NCI-H1417 treated with DMSO at 0.1 percent for 48 hours (cell line): ENCODE results near the gene BRIP1.
"Not testable (repeated sequence)": the region's sequence is repeated elsewhere in the genome, so short reads cannot be mapped to it uniquely, and the experiment has no call there.

ENCODE experiments used
- DNase-seq: peaks from one replicate; lab custom pipeline; 2025; lab: John Stamatoyannopoulos, UW

Gene BRIP1

DNA sequence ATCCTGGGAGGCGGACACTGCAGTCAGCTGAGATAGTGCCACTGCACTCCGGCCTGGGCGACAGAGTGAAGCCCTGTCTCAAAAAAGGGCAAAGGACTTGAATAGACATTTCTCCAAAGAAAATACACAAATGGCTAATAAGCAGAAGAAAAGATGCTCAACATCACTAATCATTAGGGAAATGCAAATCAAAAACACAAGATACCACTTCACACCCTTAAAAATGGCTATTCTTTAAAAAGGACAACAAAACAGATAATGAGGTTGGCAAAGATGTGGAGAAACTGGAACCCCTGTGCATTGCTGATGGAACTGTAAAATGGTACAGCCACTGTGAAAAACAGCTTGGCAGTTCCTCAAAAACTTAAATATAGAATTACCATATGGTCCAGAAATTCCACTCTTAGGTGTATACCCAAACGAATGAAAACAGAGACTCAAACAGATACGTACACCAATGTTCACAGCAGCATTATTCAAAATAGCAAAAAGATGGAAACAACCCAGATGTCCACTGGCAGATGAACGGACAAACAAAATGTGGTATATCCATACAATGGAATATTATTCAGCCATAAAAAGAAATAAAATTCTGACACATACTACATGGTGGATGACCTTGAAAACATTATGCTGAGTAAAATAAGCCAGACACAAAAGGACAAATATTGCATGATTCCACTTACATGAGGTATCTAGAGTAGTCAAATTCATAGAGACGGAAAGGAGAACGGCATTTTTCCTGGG lies 35.5 kb downstream of the BRIP1 start:
- no peak for DNase-seq

DNA sequence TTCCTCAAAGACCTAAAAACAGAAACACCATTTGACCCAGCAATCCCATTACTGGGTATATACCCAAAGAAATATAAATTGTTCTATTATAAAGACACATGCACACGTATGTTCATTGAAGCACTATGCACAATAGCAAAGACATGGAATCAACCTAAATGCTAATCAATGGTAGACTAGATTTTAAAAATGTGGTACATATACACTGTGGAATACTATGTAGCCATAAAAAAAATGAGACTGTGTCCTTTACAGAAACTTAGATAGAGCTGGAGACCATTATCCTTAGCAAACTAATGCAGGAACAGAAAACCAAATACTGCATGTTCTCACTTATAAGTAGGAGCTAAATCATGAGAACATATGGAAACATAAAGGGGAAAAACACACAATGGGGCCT lies 36.5 kb downstream of the BRIP1 start:
- DNase-seq: not testable (repeated sequence)

DNA sequence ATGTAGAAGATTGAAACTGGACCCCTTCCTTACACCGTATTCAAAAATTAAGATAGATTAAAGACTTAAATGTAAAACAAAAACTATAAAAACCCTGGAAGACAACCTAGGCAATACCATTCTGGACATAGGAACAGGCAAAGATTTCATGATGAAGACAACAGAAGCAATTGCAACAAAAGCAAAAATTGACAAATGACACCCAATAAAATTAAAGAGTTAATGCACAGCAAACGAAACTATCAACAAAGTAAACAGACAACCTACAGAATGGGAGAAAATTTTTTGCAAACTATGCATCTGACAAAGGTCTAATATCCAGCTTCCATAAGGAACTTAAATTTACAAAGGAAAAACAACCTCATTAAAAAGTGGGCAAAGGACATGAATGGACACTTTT lies 37.1 kb downstream of the BRIP1 start:
- not testable (repeated sequence) for DNase-seq

DNA sequence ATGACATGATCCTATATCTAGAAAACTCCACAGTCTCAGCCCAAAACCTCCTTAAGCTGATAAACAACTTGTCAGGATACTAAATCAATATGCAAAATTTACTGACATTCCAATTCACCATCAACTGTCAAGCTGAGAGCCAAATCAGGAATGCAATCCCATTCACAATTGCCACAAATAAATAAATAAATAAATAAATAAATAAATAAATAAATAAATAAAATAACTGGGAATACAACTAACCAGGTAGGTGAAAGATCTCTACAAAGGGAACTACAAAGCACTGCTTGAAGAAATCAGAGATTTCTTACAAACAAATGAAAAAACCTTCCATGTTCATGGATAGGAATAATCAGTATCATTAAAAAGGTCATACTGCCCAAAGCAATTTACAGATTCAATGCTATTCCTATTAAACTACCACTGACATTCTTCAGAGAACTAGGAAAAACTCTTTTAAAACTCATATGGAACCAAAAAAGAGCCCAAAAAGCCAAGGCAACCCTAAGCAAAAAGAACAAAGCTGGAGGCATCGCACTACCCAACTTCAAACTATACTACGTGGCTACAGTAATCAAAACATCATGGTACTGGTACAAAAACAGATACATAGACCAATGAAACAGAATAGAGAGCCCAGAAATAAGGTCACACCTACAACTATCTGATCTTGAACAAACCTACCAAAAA lies 37.7 kb downstream of the BRIP1 start:
- DNase-seq: no peak

DNA sequence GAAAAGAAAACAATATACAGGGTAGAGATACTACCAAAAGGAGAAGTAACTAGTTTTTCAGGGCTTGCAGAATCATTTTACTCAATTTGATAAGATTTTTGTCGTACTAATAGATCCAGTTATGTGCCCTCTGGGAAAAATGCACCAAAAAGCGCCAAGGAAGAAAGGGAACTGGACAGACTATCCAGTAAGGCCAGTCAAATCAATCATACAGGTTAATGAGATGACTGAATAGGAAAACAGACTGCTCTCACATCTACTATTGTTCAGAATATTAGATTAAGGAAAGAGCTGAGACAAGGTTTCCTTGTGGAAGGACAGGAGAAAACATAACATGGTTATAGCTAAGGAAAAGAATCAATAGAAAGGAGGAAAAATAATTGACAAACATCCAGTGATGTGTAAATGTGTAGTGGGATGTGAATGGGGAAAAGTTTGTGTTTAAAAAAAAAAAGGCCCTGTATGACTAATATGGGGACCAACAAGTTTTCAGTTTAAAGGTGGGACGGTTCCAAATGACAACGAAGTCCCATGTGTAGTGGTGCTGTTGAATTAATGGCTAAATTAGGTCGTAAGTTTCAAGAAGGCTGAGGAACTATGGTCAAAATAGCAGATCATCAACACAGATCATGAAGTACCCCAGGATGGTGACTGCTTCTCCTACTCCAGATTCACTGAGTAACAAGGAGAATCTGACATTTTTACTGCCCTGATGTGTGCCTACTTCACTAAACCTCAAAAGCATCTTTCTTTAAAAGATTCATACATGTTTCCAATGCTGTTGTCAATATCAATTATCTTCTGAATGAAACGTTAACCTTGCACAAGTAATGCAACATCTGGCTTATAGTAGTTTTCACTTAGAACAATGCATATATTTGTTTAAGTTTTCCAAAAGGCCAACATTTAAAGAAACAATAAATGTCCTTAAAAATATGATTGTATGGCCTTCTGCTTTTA lies 40.7 kb downstream of the BRIP1 start:
- DNase-seq: no peak

DNA sequence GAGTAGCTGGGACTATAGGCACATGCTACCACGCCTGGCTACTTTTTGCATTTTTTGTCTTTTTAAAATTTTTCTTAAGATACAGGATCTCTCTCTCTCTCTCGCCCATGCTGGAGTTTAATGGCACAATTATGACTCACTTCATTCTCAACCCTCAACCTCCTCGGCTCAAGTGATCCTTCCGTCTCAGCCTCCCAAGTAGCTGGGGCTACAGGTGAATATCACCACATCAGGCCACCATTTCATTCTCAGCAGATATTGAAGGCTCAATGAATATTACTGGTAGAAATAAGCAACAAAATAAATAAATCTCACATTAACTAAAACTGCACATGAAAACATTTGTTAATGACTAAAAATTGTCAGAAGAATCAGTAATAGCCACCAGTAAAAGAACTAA lies 41.7 kb downstream of the BRIP1 start:
- no peak for DNase-seq

DNA sequence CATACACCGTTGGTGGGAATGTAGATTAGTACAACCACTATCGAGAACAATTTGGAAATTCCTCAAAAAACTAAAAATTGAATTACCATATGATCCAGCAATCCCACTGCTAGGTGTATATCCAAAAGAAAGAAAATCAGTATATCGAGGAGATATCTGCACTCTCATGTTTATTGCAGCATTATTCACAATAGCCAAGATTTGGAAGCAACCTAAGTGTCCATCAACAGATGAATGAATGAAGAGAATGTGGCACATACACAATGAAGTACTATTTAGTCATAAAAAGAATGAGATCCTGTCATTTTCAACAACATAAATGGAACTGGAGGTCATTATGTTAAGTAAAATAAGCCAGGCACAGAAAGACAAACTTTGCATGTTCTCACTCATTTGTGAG lies 44.1 kb downstream of the BRIP1 start:
- not testable (repeated sequence) for DNase-seq

DNA sequence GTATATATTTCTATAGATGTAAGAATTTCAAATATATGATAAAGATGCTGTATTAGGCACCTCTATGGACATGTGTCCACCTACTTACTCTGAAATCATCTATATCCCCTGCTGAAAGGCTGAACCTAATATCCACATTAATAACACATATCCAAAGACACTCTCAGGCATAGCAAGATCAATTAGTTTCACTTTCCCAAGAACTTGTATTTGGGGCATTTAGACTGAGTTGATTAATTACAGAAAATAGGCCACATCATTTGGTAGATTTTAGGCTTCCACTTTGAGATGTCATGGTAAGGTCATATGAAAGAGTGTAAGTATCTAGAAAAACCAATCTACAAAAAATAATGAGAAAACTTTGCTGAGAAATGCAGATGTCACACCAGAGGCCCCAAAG lies 45.1 kb downstream of the BRIP1 start:
- DNase-seq: no peak

DNA sequence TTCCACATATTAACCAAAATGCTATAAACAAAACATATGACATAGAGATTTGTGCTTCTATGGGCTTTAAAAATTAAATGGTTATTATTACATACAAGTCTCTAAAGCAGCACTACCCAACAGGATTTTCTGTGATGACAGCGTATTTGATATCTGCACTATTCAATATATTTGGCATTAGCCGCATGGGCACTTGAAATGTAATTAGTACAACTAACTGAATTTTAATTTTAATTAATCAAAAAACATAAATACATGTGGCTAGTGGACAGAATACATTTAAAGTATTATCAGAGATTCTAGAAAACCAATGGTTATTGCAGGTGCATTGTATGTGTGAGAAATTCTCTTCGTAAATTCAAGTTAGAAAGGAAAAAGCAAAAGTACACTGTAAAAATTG lies 45.9 kb downstream of the BRIP1 start:
- DNase-seq: no peak

DNA sequence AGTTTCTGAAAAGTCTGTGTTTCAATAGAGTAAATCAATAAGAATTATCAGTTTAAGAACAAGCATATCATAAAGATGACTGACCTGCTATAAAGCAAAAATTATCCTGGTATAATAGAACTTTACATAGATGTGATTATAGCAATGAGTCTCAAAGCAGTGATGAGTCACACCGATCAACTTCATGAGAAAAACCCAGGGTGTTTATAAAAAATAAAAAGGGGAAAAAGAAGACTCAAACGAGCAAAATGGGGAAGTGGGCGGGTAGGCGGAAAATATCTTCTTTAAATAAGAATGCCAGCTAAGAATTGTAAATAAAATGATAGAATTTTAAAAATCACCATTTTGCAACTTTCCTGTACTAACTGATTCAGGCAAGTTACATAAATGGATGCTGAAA lies 46.8 kb downstream of the BRIP1 start:
- DNase-seq: no peak

DNA sequence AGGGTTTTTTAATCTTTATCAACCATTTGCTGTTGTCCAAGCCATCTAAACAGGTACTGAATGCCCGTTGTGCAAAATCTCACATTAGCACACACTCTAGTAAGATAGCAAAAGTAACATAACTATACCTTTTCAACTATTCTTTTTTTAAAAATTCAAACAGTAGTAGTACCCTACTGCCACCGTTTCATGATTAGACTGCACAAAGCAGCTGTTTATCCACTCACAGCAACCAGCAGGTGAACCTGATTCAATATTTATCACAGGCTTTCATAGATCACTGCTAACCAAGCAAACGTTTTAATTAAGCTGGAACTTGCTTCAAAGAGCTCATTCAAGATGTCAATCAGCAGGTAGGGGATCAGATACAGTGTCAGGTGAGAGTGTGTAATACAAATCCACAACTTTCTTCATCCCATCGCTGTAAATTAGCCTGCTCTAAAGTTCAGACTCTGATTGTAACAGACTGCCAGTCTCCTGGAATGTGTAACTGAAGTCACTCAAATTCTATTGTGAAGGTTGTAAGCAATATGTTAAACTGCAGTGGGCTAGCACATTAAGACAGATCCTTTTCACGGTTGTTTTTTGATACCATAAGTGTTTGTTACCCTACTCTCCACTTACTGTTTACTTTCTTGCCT lies 47.3 kb downstream of the BRIP1 start:
- peak; percentile 52 for DNase-seq

DNA sequence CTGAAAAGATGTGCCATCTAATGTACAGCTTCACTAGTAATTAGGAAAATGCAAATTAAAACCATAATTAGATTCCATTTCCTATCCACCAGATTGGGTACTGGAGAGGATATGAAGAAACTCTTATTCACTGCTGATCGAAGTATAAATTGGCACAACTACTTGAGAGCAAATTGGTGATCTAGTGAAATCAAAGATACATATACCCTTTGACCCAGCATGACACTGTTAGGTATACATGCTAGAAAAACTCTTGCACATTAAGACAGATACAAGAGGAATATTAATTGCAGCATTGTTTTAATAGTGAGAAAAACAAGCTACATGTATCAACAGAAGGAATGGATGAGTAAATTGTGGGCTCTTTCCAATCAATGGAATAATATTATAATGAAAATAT lies 48.8 kb downstream of the BRIP1 start:
- DNase-seq: no peak

DNA sequence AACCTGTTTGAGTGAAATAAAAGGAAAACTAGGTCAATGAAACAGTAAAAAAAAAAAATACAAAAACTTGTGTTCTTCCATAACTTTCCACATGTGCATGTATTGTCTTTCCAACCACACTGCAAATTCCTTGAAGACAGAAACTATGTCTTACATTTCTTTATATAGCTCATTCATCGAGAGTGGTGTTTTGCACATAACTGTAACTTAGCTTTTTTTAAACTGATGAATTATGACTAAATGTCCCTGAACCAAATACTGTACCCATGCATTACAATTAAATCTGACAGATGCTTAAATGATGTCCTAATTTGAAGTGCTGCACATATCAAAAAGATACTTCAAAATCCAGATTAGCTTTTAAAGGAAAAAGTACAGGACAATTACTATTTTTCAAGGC lies 50.1 kb downstream of the BRIP1 start:
- no peak for DNase-seq

DNA sequence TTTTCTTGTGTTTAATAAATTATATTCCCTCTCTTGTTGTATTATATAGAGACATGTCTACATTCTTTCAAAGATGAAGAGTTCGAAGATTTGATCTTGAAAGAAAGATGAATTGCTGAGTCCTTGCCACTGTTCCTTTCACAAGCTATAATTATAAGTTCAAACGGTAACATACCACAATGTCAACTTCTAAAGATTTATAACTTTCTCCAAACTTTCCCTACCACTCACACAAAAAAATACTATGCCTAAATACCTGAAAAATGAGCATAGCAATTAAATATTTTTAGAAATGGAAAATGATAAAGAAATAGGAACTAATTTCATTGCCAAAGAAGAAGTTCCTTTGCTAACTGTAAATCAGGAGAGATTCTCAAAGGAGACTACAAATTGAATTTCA lies 50.6 kb downstream of the BRIP1 start:
- DNase-seq: no peak

DNA sequence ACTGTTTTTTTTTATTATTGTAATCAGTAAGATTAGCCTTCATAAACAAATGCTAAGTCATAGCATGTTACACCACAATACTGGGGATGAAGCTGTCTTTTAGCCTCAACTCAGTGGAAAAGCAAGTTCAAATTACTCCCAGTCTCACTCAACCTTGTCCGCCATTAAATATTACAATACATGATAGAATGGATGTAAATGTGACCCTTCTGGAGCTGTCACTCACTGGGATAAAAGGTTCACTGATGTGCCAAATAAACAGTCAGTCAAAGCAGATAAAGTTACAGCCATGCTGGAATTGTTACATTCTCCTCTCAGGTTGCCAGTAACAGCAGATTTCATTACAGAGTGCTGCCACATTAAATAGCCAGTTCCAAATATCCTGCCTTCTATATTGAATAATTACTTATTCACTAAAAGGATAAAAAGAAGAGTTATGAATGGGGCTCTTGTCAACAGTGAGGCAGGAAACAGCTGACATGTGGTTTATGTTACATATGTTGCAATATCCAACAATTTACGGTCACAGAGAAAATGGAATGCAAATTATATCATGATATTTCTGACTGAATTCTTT lies 53.4 kb downstream of the BRIP1 start:
- peak; percentile 10 for DNase-seq

DNA sequence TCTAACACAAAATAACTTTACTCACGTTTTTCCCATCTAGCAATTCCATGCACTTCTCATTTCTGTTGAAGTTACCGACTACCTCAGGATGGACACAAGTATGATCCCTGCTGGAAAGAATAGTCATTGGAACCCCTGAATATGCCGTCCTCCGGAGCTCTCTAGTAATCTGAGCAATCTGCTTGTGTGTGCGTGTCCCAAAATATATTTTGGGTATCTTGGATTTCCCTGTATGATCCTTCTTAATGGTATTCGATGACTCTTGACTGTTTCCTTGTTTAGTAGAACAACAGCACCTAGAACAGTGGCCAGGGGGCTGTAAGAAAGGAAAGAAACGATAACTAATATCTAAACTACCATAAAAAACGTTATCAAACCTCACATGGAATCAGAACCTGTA lies 54.9 kb downstream of the BRIP1 start:
- DNase-seq: no peak

DNA sequence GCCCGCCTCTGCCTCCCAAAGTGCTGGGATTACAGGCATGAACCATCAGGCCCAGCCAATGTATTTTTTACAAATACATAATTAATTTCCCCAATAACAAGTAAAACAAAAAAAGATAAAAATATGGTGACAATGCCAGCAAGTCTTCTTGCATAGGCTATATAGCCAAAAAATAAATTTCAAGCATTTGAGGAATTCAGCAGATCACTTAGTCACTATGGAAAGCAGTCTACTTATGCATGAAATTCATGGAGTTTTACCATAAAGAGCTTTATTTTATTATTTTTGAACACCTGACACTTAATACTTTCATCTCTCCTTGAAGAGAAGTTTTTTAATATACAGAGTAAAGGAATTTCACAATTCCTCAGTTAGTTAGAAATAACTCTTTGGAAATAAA lies 56.4 kb downstream of the BRIP1 start:
- DNase-seq: no peak

DNA sequence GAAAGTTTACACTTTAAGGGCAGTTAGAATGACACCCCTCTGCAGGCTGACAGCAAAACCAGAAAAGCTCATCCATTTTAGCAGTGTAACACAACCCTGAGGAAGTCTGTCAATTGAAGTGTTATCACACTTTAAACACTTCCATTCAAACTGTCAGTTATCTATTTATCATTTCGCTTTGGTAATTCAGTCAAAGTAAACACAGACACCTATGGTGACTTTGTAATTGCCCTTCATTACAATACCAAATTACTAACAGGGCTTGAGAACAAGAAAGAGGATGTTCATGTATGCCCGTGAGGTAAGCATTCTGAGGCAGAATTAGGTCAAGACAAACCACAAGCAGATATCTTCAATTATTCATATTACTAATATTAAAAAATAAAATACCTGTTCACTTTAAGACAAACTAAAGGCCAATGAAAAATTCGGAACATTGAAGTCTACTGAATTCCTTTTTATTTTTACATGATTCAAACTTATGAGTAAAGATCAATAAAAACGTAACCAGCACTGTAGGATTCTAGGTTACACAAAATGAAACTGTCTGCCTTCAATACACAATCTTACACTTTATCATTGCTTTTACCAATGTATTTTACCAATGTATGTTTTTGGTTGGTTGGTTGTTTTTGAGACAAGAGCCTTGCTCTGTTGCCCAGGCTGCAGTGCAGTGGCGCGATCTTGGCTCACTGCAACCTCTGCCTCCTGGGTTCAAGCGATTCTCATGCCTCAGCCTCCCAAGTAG lies 57.1 kb downstream of the BRIP1 start:
- DNase-seq: peak; percentile 77

DNA sequence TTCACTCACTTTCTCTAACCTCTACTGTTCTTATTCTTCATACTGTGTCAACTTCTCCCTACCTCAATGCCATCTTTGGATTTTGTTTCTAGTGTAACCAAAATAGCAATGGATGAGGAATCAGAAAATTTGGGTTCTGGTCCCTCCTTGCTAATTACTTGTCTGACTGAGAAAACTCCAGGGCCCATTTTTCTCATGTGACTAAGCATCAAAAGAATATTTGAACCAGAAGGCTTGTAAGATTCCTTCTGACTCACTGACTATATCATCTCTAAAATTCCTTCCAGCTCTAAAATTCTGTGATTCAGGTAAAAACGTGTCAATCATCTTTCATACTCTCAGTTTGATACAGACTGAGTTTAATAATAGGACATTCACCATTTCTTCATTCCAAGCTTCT lies 57.9 kb downstream of the BRIP1 start:
- DNase-seq: no peak

DNA sequence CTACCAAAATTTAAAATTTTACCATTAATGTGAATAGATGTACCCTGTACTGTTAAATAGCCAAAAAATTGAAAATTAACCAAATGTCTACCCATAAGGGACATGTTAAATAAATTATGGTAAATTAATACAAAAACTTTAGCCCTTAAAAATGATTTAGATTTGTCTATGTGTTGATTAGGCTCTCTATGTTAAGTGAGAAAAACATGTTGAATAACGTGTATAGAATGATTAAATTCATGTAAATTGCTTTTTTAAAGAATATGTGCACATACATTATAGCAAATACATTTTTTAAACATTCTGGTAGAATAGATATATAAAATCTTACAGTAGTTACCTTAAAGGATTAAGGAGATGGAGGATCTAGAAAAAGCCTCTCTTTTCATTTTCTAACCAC lies 59.5 kb downstream of the BRIP1 start:
- no peak for DNase-seq

DNA sequence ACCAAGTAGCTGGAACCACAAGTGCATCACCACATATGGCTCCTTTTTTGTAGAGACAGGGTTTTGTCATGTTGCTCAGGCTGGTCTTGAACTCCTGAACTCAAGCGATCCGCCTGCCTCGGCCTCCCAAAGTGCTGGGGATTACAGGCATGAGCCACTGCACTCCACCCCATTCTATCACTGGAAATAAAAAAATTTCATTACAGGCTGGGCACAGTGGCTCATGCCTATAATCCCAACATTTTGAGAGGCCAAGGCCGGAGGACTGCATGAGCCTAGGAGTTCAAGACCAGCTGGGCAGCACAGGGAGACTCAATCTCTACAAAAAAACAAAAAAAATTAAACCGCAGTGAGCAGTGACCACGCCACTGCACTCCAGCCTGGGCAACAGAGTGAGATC lies 60.1 kb downstream of the BRIP1 start:
- DNase-seq: no peak
